Measurements from ENCODE around the gene SRGN. TPM values are rescaled to one million over a fixed set of nuclear protein-coding genes. Genes with fewer than 3 reads are reported as not detected.

Gene SRGN
- total and polyA plus RNA-seq, 8 donors, result 4.1 to 40.0 (median 11.5) TPM

DNA sequence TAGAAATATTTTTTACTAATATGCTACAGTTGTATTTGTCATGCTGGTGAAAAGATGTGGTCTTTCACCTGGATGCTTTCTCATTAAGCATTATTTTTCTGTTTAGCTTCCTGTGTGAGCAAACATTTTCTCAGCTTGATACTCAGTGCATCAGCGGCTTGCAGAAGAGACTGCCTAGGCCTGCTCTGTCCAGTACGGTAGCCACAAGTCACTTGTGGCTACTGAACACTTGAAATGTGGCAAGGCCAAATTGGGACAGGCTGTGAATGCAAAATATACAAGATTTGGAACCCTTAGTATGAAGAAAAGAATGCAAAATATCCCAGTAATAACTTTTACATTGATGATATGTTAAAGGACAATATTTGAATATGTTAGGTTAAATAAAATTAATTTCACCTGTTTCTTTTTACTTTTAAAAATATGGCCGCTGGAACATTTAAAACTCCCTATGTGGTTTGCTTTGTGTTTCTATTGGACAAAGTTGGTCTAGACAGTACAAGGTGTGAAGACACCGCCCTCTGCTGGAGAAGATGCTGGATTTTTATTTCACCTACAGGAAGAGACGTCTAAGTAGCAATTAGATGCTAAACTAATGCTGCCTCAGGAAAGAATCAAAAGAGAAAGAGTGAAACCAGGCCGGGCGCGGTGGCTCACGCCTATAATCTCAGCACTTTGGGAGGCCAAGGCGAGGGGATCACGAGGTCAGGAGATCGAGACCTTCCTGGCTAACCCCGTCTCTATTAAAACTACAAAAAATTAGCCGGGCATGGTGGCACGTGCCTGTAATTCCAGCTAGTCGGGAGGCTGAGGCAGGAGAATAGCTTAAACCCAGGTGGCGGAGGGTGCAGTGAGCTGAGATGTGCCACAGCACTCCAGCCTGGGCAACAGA lies 5.3 kb downstream of the SRGN start:
- Histone ChIP-seq H3K36me3 (no peaks in the 10 kb centered on the region), H3K27ac (no peak overlapping the region), H3K27me3 (no peaks in the 10 kb centered on the region), H3K9me3 (no peaks in the 10 kb centered on the region), H3K4me1 (no peaks in the 10 kb centered on the region), H3K4me3 (no peak overlapping the region)
- WGBS, 2 donors, result 38 to 47% methylated on average over 17 of the region's 17 CpGs
- intact Hi-C loops (cut with DNase I), result no loop called here
- FAIRE-seq, result peak; percentile 81
- ATAC-seq, result peak; percentile 83 to 98 (median 92)
- TF ChIP-seq CTCF (IDR thresholded peaks at IDR 0.05), result peak; percentile 55 to 71 (median 62)
- peak in 4 of 6 donors; percentile 44 to 81 (median 70) for DNase-seq

DNA sequence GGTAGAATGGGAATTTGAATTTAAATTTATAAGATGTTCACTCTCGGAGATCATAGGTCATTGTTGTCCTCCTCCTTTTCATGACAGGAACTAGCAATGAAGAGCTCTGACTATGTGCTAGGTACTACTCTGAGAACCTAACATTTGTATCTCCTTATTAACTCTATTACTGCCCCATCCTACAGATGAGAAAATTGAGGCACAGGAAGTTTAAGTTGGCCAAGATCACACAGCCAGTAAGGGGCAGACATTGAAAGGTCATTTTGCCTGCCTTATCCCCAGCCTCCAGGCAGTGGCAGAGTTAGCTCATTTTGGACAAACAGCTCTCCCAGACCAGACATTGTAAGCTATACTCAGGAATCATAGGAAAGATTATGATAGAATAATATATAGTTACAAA lies 6.0 kb downstream of the SRGN start:
- intact Hi-C loops (cut with DNase I), result no loop called here
- FAIRE-seq (no peak), ATAC-seq (peak in 3 of 4 donors; percentile 21 to 40 (median 23)), DNase-seq (no peak)
- TF ChIP-seq CTCF (IDR thresholded peaks at IDR 0.05), result no peak
- Histone ChIP-seq H3K36me3 (no peaks in the 10 kb centered on the region), H3K4me3 (no peak overlapping the region), H3K9me3 (no peaks in the 10 kb centered on the region), H3K4me1 (no peaks in the 10 kb centered on the region), H3K27me3 (no peaks in the 10 kb centered on the region), H3K27ac (no peak overlapping the region)
- 48 to 52% methylated on average over 1 of the region's 1 CpG for WGBS, 2 donors

GRCh38 chr10:69096045-69096444 lies 8.1 kb downstream of the SRGN start:
- DNase-seq, result no peak
- no peaks in the 10 kb centered on the region for H3K36me3 ChIP-seq
- no peaks in the 10 kb centered on the region for H3K4me1 ChIP-seq
- H3K27me3 ChIP-seq, result no peaks in the 10 kb centered on the region
- intact Hi-C loops (cut with DNase I), result no loop called here
- H3K9me3 ChIP-seq, result no peaks in the 10 kb centered on the region
- ATAC-seq, result no peak
- TF ChIP-seq CTCF (IDR thresholded peaks at IDR 0.05), result no peak
- no peak overlapping the region for H3K27ac ChIP-seq
- no peak for FAIRE-seq
- 58 to 74% methylated on average over 2 of the region's 2 CpGs for WGBS, 2 donors
- H3K4me3 ChIP-seq, result no peak overlapping the region

DNA sequence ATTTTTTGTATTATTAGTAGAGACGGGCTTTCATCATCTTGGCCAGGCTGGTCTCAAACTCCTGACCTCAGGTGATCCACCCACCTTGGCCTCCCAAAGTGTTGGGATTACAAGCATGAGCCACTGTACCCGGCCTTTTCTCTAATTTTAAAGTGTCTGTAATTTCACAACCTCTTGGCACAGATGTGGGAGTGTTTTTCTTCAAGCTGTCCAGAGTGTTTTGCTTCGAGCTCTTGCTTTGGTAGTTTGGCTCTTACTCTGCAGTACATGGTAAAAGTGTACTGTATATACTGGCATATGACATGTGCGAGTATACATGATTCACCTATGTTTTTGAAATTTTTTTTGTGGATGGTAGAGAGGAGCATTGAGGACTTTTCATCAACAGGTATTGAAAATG lies 9.8 kb downstream of the SRGN start:
- Histone ChIP-seq H3K27ac (no peak overlapping the region), H3K27me3 (no peaks in the 10 kb centered on the region), H3K36me3 (no peaks in the 10 kb centered on the region), H3K4me3 (no peak overlapping the region), H3K4me1 (no peaks in the 10 kb centered on the region), H3K9me3 (no peaks in the 10 kb centered on the region)
- intact Hi-C loops (cut with DNase I), result no loop called here
- DNase-seq (no peak), FAIRE-seq (no peak), ATAC-seq (no peak)
- WGBS, 2 donors, result 70 to 71% methylated on average over 4 of the region's 4 CpGs
- no peak for TF ChIP-seq CTCF (IDR thresholded peaks at IDR 0.05)

Measured in pancreas (tissue), 10 donors.